Gastrocnemius medialis (tissue), 4 donors: ENCODE data around the gene COX14. TPM values are rescaled to one million over a fixed set of nuclear protein-coding genes. Genes with fewer than 3 reads are reported as not detected.
A peak's percentile ranks its signal among the peaks of the same experiment; 100 is the strongest.

ENCODE experiments used
- ATAC-seq, 2 donors: fragments of 150-250 bp; one replicate each; pipeline ENCODE4 v1.9.1; 2016
- DNase-seq, 2 donors: peaks; one replicate each; pipeline ENCODE4 v3.0.0-alpha.2; 2019
- H3K27ac ChIP-seq, 4 donors: fragments of 200-600 bp; sonication (generic); 1 replicate in 1 of 4; 2 replicates in 3 of 4; pipeline ENCODE4 v1.5.1; 2016 to 2018; ENCODE audit warnings: mild to moderate bottlenecking in 2 of 4, moderate library complexity in 1 of 4
- H3K27me3 ChIP-seq, 3 donors: fragments of 200-600 bp; sonication (generic) in 2 of 3; 1 replicate in 1 of 3; 2 replicates in 2 of 3; pipeline versions ENCODE4 v1.5.1 to v1.6.0; 2016 to 2019; ENCODE audit warnings: mild to moderate bottlenecking in 1 of 3, moderate library complexity in 1 of 3
- H3K36me3 ChIP-seq, 2 donors: fragments of 200-600 bp; sonication (generic) in 1 of 2; one replicate each; pipeline ENCODE4 v1.5.1; 2017 to 2018
- H3K4me1 ChIP-seq, 2 donors: fragments of 200-600 bp; sonication (generic) in 1 of 2; one replicate each; pipeline ENCODE4 v1.5.1; 2016 to 2017; ENCODE audit warnings: mild to moderate bottlenecking in 2 of 2
- H3K4me3 ChIP-seq, 4 donors: fragments of 200-600 bp; sonication (generic) in 3 of 4; 1 replicate in 1 of 4; 2 replicates in 3 of 4; pipeline ENCODE4 v1.5.1; 2016 to 2019; ENCODE audit warnings: mild to moderate bottlenecking in 2 of 4
- H3K9me3 ChIP-seq, 3 donors: fragments of 200-600 bp; sonication (generic) in 2 of 3; 1 replicate in 1 of 3; 2 replicates in 2 of 3; pipeline ENCODE4 v1.5.1; 2016 to 2019
- POLR2A ChIP-seq, 2 donors: fragments of 450-650 bp; IDR thresholded peaks; one replicate each; pipeline ENCODE4 v1.6.1; 2017; ENCODE audit warnings: antibody characterized with exemption in 2 of 2, mild to moderate bottlenecking in 2 of 2, moderate library complexity in 2 of 2
- in situ Hi-C, 4 donors: fragments of 200-750 bp; cut with MboI; loops; one replicate each; pipeline versions ENCODE4 v1.15.0 to v1.8.0; 2017; ENCODE audit warnings: low sequenced_read_pairs in 4 of 4
- intact Hi-C: fragments of 100-400 bp; cut with DNase I; formaldehyde crosslinking; loops from one replicate; pipeline ENCODE4 v1.15.1; 2023; ENCODE audit warnings: low total_unique reads
- total RNA-seq, 4 donors: library from RNA; depleted of rRNA; stranded (reverse); fragments of >200 nt; gene quantifications; one replicate each; pipeline versions ENCODE4 v1.1.0 to v1.2.3, GENCODE V29; 2016
- TF ChIP-seq, protein P1 (sequence below), 5 experiments: fragments of 450-650 bp in 3 of 5; fragments of 200-600 bp in 2 of 5; sonication (generic) in 2 of 5; IDR thresholded peaks in 4 of 5; conservative IDR thresholded peaks in 1 of 5; 1 replicate in 4 of 5; 2 replicates in 1 of 5; pipeline ENCODE4 v1.5.1; 2016 to 2019; ENCODE audit warnings: antibody characterized with exemption in 5 of 5, mild to moderate bottlenecking in 3 of 5, moderate library complexity in 3 of 5

COX14 gene
- total RNA-seq, 4 donors from 2014 or later, result 98.8 to 137 (median 106) TPM

DNA sequence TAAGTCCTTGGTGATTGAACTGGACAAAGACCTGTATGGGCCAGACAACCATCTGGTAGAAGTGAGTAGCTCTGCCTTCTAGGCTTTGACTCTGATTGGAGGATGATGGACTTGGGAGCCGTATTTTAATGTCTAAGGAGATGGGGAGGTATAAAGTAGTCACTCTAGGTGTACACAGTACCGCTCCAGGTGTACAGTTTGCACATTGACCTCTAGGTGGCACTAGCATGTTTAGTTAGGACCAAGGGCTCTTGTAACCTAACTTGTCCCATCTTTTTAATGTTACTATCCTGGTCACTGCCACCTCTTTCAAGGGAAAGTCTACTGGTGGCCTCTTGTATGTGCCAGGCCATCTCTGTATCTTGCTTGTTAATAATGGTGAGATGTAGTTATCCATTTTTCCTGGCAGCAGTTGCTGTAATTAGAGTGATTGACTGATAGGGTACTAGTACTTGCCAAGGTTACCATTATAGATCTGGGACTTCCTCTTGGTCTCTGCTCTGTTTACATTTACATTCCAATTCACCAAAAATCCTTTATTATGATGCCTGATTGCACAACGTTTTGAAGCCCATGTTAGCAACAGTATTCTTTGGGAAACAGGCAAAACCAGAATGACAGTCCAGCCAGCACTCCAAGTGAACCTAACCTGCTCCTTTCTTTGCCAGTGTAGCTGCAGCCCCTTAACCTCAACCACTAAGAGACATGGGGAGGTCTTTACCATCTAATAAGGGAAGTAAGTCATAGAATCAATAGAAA lies 23.3 kb upstream of the COX14 start:
- Histone ChIP-seq H3K36me3 (peaks cover 2 to 74% of the 10 kb centered on the region in 2 donors), H3K4me1 (peaks cover 13 to 14% of the 10 kb centered on the region in 2 donors), H3K4me3 (no peak overlapping the region), H3K27ac (peak overlapping the region; percentile 31 to 51 (median 48)), H3K27me3 (no peaks in the 10 kb centered on the region), H3K9me3 (no peaks in the 10 kb centered on the region)
- TF ChIP-seq, protein P1, sequence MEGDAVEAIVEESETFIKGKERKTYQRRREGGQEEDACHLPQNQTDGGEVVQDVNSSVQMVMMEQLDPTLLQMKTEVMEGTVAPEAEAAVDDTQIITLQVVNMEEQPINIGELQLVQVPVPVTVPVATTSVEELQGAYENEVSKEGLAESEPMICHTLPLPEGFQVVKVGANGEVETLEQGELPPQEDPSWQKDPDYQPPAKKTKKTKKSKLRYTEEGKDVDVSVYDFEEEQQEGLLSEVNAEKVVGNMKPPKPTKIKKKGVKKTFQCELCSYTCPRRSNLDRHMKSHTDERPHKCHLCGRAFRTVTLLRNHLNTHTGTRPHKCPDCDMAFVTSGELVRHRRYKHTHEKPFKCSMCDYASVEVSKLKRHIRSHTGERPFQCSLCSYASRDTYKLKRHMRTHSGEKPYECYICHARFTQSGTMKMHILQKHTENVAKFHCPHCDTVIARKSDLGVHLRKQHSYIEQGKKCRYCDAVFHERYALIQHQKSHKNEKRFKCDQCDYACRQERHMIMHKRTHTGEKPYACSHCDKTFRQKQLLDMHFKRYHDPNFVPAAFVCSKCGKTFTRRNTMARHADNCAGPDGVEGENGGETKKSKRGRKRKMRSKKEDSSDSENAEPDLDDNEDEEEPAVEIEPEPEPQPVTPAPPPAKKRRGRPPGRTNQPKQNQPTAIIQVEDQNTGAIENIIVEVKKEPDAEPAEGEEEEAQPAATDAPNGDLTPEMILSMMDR (IDR thresholded peaks at IDR 0.05 in 4 of 5, conservative IDR thresholded peaks at IDR 0.05 in 1 of 5), result peak; percentile 43 to 80 (median 74)
- no peak for TF ChIP-seq POLR2A (IDR thresholded peaks at IDR 0.05)
- peak; percentile 46 to 68 for ATAC-seq
- intact Hi-C loops, result loop anchor here (1.0 to 10.0 kb wide), 2 partner anchors 15 to 226 kb away; no protein-coding TSS in a partner anchor
- DNase-seq, result peak in 1 of 2 donors; percentile 64
- in situ Hi-C loops, result loop anchor here in 2 of 4 donors (25.0 kb wide), 1 partner anchor 224 kb away; no protein-coding TSS in a partner anchor

DNA sequence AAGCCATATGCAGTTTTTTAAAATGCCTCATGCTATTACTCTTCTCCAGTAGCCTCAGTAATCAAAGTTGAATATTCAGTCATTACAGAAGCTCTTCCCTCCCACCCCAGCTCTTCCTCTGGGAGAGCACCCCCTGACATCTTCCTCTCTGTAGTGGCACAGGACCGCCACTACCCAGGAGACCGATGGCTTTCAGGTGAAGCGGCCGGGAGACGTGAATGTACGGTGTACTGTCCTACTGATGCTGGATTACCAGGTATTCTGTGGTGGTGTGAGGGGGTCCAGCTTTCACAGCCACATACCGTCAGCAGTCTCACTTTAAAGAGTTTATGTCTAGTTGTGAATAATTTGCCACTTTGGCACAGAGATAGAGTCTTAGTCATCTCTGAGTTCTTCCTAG lies 22.3 kb upstream of the COX14 start:
- in situ Hi-C loops (loop anchor here in 2 of 4 donors (5.0 to 25.0 kb wide), 2 partner anchors 88 to 223 kb away; no protein-coding TSS in a partner anchor), intact Hi-C loops (loop anchor here (1.0 to 10.0 kb wide), 2 partner anchors 14 to 225 kb away; no protein-coding TSS in a partner anchor)
- DNase-seq (no peak), ATAC-seq (no peak)
- Histone ChIP-seq H3K27me3 (no peaks in the 10 kb centered on the region), H3K4me3 (no peak overlapping the region), H3K9me3 (no peaks in the 10 kb centered on the region), H3K27ac (peak overlapping the region in 3 of 4 donors; percentile 44 to 72 (median 68)), H3K4me1 (peaks cover 9 to 14% of the 10 kb centered on the region in 2 donors), H3K36me3 (peaks cover 2 to 83% of the 10 kb centered on the region in 2 donors)
- no peak for TF ChIP-seq POLR2A (IDR thresholded peaks at IDR 0.05)
- TF ChIP-seq, protein P1 (IDR thresholded peaks at IDR 0.05 in 4 of 5, conservative IDR thresholded peaks at IDR 0.05 in 1 of 5), result no peak

DNA sequence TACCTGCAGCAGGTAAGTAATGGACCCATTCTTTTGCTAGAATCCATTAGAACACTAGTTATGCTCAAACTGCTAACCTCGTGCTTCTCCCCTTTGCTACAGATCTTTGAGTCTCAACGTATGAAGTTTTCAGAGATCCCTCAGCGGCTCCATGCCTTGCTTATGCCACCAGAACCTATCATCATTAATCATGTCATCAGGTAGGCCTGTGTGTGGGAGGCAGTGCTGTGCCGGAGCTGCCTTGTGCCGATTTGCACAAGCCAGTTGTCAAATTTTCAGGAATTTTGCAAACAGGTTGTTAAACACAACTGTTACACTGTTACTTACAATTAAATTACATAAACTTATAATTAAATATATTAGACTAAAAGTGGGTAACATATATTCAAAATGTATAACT lies 21.6 kb upstream of the COX14 start:
- no peaks in the 10 kb centered on the region for H3K27me3 ChIP-seq
- H3K36me3 ChIP-seq, result peaks cover 2 to 90% of the 10 kb centered on the region in 2 donors
- TF ChIP-seq, protein P1 (IDR thresholded peaks at IDR 0.05 in 4 of 5, conservative IDR thresholded peaks at IDR 0.05 in 1 of 5), result no peak
- TF ChIP-seq POLR2A (IDR thresholded peaks at IDR 0.05), result no peak
- H3K4me1 ChIP-seq, result peaks cover 9 to 14% of the 10 kb centered on the region in 2 donors
- intact Hi-C loops (no loop called here), in situ Hi-C loops (loop anchor here in 2 of 4 donors (5.0 to 25.0 kb wide), 2 partner anchors 87 to 222 kb away; no protein-coding TSS in a partner anchor)
- ATAC-seq, result no peak
- H3K4me3 ChIP-seq, result no peak overlapping the region
- H3K27ac ChIP-seq, result peak overlapping the region; percentile 44 to 72 (median 65)
- no peaks in the 10 kb centered on the region for H3K9me3 ChIP-seq
- DNase-seq, result no peak

DNA sequence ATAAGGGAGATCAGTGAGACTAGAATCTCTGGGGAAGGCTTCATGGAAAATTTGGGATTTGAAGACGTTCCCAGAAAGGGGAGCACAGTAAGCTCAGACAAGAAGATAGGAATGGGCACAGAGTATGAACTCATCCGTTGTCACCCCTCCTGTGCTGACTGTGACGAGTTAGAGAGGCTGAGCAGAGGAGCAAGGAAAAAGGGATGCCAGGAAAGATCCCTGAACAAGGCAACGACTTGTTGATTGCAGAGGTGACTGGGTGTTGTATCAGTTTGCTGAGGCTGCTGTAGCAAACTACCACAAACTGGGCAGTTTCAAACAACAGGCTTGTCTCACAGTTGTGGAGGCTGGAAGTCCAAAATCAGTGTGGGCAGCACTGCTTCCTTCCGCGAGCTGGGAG lies 14.1 kb upstream of the COX14 start:
- H3K4me1 ChIP-seq, result peaks cover 4 to 9% of the 10 kb centered on the region in 2 donors
- no peaks in the 10 kb centered on the region for H3K9me3 ChIP-seq
- H3K36me3 ChIP-seq, result peaks cover 3 to 69% of the 10 kb centered on the region in 2 donors
- H3K27ac ChIP-seq, result no peak overlapping the region
- TF ChIP-seq, protein P1 (IDR thresholded peaks at IDR 0.05 in 4 of 5, conservative IDR thresholded peaks at IDR 0.05 in 1 of 5), result no peak
- no peak for TF ChIP-seq POLR2A (IDR thresholded peaks at IDR 0.05)
- no peak for DNase-seq
- no peak overlapping the region for H3K4me3 ChIP-seq
- H3K27me3 ChIP-seq, result no peaks in the 10 kb centered on the region
- in situ Hi-C loops, result loop anchor here in 2 of 4 donors (25.0 kb wide), 1 partner anchor 214 kb away; no protein-coding TSS in a partner anchor
- ATAC-seq, result no peak
- intact Hi-C loops, result no loop called here
